ENCODE data around the gene TIMM50.
A peak's percentile ranks its signal among the peaks of the same experiment; 100 is the strongest.

The TIMM50 gene

GRCh38 chr19:39518458-39518857 lies 37.8 kb downstream of the TIMM50 start:
- H3K27ac Mint-ChIP-seq: no peak overlapping the region
- H3K36me3 Mint-ChIP-seq: peaks cover 5% of the 10 kb centered on the region
- no peak for DNase-seq (ENCODE audit: low spot score in 2 of 2)
- no peak for ATAC-seq (ENCODE audit: low read depth)
- H3K4me3 Mint-ChIP-seq: no peak overlapping the region
- peaks cover 19% of the 10 kb centered on the region for H3K27me3 Mint-ChIP-seq
- H3K9me3 Mint-ChIP-seq: peaks cover 2% of the 10 kb centered on the region
- peaks cover 12% of the 10 kb centered on the region for H3K4me1 Mint-ChIP-seq

DNA sequence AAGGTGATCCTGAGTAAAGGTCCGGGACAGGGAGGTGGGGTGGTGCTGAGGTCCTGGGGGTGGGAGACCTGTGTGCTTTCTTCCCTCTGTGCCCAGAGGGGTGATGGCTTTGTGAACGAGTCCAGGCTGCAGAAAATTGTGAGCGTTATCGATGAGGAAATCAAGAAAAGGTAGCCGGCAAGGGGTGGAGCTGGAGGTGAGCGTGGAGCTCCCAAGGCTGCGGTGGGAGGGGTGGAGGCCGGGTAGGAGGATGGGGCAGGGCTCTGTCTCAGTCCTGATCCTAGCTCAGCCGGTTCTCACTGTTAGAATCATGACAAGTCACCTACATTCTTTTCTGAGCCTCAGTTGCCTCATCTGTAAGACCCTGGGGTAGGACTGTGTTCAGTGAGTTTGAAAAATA lies 38.3 kb downstream of the TIMM50 start:
- Mint-ChIP-seq H3K4me3 (no peak overlapping the region), H3K4me1 (peaks cover 12% of the 10 kb centered on the region), H3K27ac (no peak overlapping the region), H3K36me3 (peaks cover 5% of the 10 kb centered on the region), H3K9me3 (peaks cover 2% of the 10 kb centered on the region), H3K27me3 (peaks cover 16% of the 10 kb centered on the region)
- no peak for ATAC-seq (ENCODE audit: low read depth)
- no peak for DNase-seq (ENCODE audit: low spot score in 2 of 2)

GRCh38 chr19:39520541-39521484 lies 40.2 kb downstream of the TIMM50 start:
- peaks cover 8% of the 10 kb centered on the region for H3K4me1 Mint-ChIP-seq
- ATAC-seq (ENCODE audit: low read depth) (no peak), DNase-seq (ENCODE audit: low spot score in 2 of 2) (no peak)
- H3K27me3 Mint-ChIP-seq: peaks cover 11% of the 10 kb centered on the region
- peaks cover 5% of the 10 kb centered on the region for H3K36me3 Mint-ChIP-seq
- no peak overlapping the region for H3K27ac Mint-ChIP-seq
- peaks cover 2% of the 10 kb centered on the region for H3K9me3 Mint-ChIP-seq
- H3K4me3 Mint-ChIP-seq: no peak overlapping the region

DNA sequence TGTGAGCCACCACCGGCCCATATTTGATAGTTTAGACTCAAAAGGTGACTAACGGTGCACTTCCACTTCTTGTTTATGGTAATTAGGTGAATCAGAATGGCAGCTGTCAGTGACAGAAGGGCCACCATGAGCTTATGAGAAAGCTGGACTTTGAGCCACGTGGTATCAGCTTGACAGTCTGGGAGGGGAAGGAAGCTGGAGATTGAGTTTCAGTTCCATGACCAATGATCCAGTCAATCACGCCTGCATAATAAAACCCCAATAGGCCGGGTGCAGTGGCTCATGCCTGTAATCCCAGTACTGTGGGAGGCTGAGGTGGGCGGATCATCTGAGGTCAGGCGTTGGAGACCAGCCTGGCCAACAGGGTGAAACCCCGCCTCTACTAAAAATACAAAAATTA lies 43.9 kb downstream of the TIMM50 start:
- no peak for DNase-seq (ENCODE audit: low spot score in 2 of 2)
- Mint-ChIP-seq H3K36me3 (no peaks in the 10 kb centered on the region), H3K4me1 (peaks cover 2% of the 10 kb centered on the region), H3K27me3 (no peaks in the 10 kb centered on the region), H3K4me3 (no peak overlapping the region), H3K27ac (no peak overlapping the region), H3K9me3 (no peaks in the 10 kb centered on the region)
- ATAC-seq (ENCODE audit: low read depth): peak; percentile 44

DNA sequence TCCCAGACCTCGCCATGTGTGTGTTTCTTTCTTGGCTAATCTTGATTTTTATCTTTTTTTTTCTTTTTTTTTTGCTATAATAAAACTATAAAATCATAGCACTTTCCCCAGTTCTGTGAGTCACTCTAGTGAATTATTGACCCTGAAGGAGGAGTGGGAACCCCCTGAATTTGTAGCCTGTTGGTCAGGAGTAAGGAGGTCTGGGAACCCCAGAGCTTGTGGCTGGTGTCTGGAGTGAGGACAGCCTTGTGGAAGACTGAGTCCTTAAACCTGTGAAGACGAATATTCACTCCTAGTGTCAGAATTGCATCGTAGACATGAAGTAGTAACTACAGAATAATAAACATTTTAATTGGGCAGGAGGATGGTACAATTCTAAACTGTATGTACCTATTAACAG lies 44.6 kb downstream of the TIMM50 start:
- Mint-ChIP-seq H3K4me3 (no peak overlapping the region), H3K9me3 (no peaks in the 10 kb centered on the region), H3K36me3 (no peaks in the 10 kb centered on the region), H3K4me1 (peaks cover 2% of the 10 kb centered on the region), H3K27me3 (no peaks in the 10 kb centered on the region), H3K27ac (no peak overlapping the region)
- DNase-seq (ENCODE audit: low spot score in 2 of 2) (no peak), ATAC-seq (ENCODE audit: low read depth) (no peak)

- Mint-ChIP-seq H3K27me3 (no peaks in the 10 kb centered on the region), H3K27ac (peak overlapping the region; percentile 90), H3K9me3 (no peaks in the 10 kb centered on the region), H3K36me3 (no peaks in the 10 kb centered on the region), H3K4me1 (peaks cover 8% of the 10 kb centered on the region), H3K4me3 (peak overlapping the region; percentile 94)
- ATAC-seq (ENCODE audit: low read depth): no peak
- DNase-seq (ENCODE audit: low spot score in 2 of 2): no peak
These were observed 51.2 kb downstream of the TIMM50 start for GRCh38 chr19:39531834-39532232.

DNA sequence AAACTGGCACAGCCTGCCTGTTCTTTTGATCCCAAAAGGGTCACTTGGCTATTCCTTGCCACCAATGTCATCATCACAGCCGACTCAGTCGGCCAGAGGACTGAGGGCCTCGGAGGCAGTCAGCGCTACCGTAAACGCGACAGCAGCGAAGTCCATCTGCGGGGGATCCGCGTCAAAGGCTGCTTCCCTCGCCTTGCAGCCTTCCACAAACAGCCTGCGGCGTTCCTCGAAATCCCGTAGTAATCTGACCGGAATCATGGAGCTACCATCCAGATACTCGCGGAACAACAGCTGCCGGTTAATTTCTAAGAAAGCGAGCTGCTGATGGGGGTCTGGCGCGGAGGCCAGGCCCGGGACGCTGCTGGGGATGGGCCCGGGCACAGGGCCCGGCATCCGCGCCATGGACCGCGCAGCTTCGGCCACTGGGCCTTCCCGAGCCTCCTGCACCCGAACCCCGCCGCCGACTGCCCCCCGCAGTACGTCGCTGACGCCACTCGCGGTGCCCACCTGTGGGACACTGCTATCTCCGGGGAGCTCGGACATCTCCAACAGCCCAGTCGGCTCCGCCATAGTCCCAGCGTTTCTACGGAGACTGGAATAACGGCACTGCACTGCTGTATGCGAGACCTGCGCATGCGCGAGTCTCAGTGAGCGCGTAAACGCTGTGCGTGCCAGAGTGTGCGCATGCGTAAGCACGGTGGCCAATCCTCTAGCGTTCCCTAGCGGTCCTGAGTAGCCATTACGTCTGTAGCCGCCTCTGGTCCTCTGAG lies 51.8 kb downstream of the TIMM50 start, which contains the start of gene EID2B:
Gene EID2B, minus strand, starts transcription at position 620 of the 770 bp plus-strand sequence. Its CDS starts 50 bp downstream, at position 570.
- H3K4me3 Mint-ChIP-seq: peak within 1 kb of the TSS; percentile 94
- H3K27me3 Mint-ChIP-seq: no peaks in the 10 kb centered on the region
- DNase-seq (ENCODE audit: low spot score in 2 of 2): peak; percentile 93 to 95
- H3K36me3 Mint-ChIP-seq: no peaks in the 10 kb centered on the region
- peaks cover 9% of the 10 kb centered on the region for H3K4me1 Mint-ChIP-seq
- peak; percentile 88 for ATAC-seq (ENCODE audit: low read depth)
- H3K27ac Mint-ChIP-seq: peak within 1 kb of the TSS; percentile 90
- no peaks in the 10 kb centered on the region for H3K9me3 Mint-ChIP-seq

- peak; percentile 11 for ATAC-seq (ENCODE audit: low read depth)
- no peaks in the 10 kb centered on the region for H3K36me3 Mint-ChIP-seq
- H3K27ac Mint-ChIP-seq: peak overlapping the region; percentile 90
- H3K27me3 Mint-ChIP-seq: no peaks in the 10 kb centered on the region
- no peaks in the 10 kb centered on the region for H3K9me3 Mint-ChIP-seq
- DNase-seq (ENCODE audit: low spot score in 2 of 2): no peak
- peaks cover 11% of the 10 kb centered on the region for H3K4me1 Mint-ChIP-seq
- H3K4me3 Mint-ChIP-seq: peak overlapping the region; percentile 94
These were observed 52.4 kb downstream of the TIMM50 start for GRCh38 chr19:39533003-39533512.

DNA sequence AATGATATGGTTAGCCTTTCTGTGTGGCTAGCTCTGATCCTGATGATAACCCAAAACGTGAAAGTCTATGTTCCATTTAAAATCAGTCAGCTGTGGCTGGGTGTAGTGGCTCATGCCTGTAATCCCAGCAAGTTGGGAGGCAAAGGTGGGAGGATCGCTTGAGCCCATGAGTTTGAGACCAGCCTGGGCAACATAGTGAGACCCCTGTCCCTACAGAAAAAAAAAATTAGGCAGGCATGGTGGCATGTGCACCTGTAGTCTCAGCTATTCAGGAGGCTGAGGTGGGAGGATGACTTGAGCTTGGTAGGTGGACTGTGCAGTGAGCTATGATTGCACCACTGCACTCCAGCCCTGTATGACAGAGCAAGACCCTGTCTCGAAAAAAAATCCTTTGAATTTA lies 53.2 kb downstream of the TIMM50 start:
- ATAC-seq (ENCODE audit: low read depth) (no peak), DNase-seq (ENCODE audit: low spot score in 2 of 2) (no peak)
- Mint-ChIP-seq H3K36me3 (no peaks in the 10 kb centered on the region), H3K9me3 (no peaks in the 10 kb centered on the region), H3K27me3 (no peaks in the 10 kb centered on the region), H3K4me1 (peaks cover 17% of the 10 kb centered on the region), H3K4me3 (no peak overlapping the region), H3K27ac (no peak overlapping the region)

DNA sequence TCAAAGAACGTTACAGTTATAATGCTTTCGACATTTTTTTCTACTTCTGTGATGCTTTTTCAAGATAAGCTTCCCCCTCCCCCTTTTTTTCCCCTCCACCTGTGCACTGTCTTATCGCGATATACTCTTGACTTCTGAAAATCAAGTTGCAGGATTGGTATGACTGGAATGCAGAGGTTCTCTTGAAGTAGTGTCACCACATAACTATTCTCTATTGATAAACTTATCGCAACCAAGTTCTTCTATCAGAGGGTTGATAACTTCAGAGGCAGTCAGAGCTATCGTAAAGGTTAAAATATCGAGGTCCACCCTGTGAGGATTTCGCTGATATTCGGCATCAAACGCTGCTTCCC lies 58.5 kb downstream of the TIMM50 start:
- Mint-ChIP-seq H3K36me3 (no peaks in the 10 kb centered on the region), H3K27me3 (no peaks in the 10 kb centered on the region), H3K4me1 (peaks cover 35% of the 10 kb centered on the region), H3K9me3 (no peaks in the 10 kb centered on the region), H3K4me3 (peak overlapping the region; percentile 84), H3K27ac (peak overlapping the region; percentile 90)
- DNase-seq (ENCODE audit: low spot score in 2 of 2) (no peak), ATAC-seq (ENCODE audit: low read depth) (no peak)

DNA sequence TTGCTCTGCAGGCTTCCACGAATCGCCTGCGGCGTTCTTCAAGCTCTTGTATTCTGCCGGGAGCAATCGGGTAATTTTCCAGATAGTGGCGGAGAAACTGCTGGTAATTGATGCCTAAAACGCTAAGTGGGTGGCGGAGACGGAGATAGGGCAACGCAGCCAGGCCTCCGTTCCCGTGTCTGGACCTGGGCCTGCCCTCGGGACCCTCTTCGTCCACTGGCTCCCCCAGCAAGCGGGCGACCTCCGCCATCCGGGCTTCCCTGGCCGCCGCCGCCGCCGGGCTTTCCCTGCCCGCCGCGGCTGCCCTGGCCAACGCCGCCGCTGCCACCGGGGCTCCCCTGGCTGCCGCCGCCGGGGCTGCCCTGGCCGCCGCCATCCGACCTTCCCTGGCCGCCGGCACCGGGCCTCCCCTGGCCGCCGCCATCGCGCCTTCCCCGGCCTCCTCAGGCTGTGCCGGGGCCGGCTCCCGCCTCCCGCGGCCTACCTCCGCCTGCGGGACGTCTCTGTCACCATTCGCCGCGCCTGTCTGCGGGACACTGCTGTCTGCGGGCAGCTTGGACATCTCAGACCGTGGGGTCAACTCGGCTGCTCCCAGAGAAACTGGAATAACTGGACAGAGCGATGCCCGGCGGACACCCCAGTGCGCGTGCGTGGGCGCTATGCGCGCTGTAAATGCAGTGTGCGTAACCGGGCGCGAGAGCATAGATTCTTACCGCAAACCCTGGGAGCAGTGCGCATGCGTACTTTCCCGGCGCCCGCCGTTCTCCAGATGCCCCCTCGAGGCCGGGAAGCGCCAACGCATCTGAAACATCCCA lies 59.1 kb downstream of the TIMM50 start, which contains the start of gene EID2:
Gene EID2, minus strand, starts transcription at position 644 of the 815 bp plus-strand sequence. Its CDS starts 82 bp downstream, at position 562.
- Mint-ChIP-seq H3K4me1 (peaks cover 35% of the 10 kb centered on the region), H3K4me3 (peak within 1 kb of the TSS; percentile 94), H3K27ac (peak within 1 kb of the TSS; percentile 90), H3K36me3 (no peaks in the 10 kb centered on the region), H3K27me3 (no peaks in the 10 kb centered on the region), H3K9me3 (no peaks in the 10 kb centered on the region)
- ATAC-seq (ENCODE audit: low read depth) (peak; percentile 91), DNase-seq (ENCODE audit: low spot score in 2 of 2) (peak; percentile 88 to 92)

- peak overlapping the region; percentile 90 for H3K27ac Mint-ChIP-seq
- H3K4me1 Mint-ChIP-seq: peaks cover 35% of the 10 kb centered on the region
- DNase-seq (ENCODE audit: low spot score in 2 of 2) (no peak), ATAC-seq (ENCODE audit: low read depth) (no peak)
- H3K36me3 Mint-ChIP-seq: no peaks in the 10 kb centered on the region
- no peaks in the 10 kb centered on the region for H3K27me3 Mint-ChIP-seq
- no peaks in the 10 kb centered on the region for H3K9me3 Mint-ChIP-seq
- H3K4me3 Mint-ChIP-seq: peak overlapping the region; percentile 94
These were observed 59.7 kb downstream of the TIMM50 start for GRCh38 chr19:39540333-39540673.
